Stimulated activated CD4-positive, alpha-beta T cell treated with anti-CD3 and anti-CD28 coated beads, Interleukin-1b, Interleukin-23, amount 100 ng/mL, for 48 hours (primary cell): ENCODE data around the gene ZNF230.

Experiments
- DNase-seq: peaks from one replicate; pipeline ENCODE4 v3.0.0-alpha.2; 2020

ZNF230 gene

GRCh38 chr19:44050740-44051649 is 48.2 kb downstream of the ZNF230 start:
- peak; percentile 16 for DNase-seq

GRCh38 chr19:44051650-44052402 is 49.1 kb downstream of the ZNF230 start, which contains the start of gene ZNF223:
ZNF223 (plus strand) TSS chr19:44052036; CDS start chr19:44055177, 3,141 bp downstream.
- DNase-seq: peak; percentile 54

GRCh38 chr19:44055870-44056269 is 53.1 kb downstream of the ZNF230 start:
- no peak for DNase-seq

- DNase-seq: no peak
Measured at GRCh38 chr19:44059229-44059628, 56.5 kb downstream of the ZNF230 start.

- DNase-seq: no peak
Measured at GRCh38 chr19:44061038-44061437, 58.3 kb downstream of the ZNF230 start.
